ENCODE measurements around the gene CEP112.

Gene CEP112

GRCh38 chr17:66008680-66009079 is 183.3 kb downstream of the CEP112 start:
- TF ChIP-seq CTCF (conservative IDR thresholded peaks at IDR 0.05) = no peak
- TF ChIP-seq ZFX (IDR thresholded peaks at IDR 0.05) = no peak

GRCh38 chr17:66006654-66007053 is 185.3 kb downstream of the CEP112 start:
- no peak for TF ChIP-seq CTCF (conservative IDR thresholded peaks at IDR 0.05)
- no peak for TF ChIP-seq ZFX (IDR thresholded peaks at IDR 0.05)
- no peak overlapping the region for H3K27ac ChIP-seq

More at GRCh38 chr17:66008680-66009079, 183.3 kb downstream of the CEP112 start:
- H3K27ac ChIP-seq = no peak overlapping the region

DNA sequence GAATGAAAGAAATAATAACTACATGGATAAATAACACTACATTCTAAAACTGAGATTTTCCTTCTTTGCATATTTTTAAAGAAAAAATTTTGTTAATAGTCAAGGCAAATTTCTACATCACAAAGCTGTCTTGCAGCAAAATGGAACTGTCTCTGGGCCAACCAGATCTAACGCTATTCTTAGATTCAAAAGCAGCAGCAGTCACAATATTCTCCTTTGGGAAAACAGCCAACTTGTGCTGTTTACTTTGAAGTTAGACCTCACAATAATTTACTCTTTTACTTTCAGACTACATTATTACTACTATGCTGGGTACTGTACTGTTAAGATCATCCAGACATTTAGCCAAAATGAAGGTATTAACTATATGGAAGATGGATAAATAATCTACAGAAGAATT is 189.1 kb downstream of the CEP112 start:
- TF ChIP-seq CTCF (conservative IDR thresholded peaks at IDR 0.05) (no peak), ZFX (IDR thresholded peaks at IDR 0.05) (no peak)
- H3K27ac ChIP-seq = no peak overlapping the region

DNA sequence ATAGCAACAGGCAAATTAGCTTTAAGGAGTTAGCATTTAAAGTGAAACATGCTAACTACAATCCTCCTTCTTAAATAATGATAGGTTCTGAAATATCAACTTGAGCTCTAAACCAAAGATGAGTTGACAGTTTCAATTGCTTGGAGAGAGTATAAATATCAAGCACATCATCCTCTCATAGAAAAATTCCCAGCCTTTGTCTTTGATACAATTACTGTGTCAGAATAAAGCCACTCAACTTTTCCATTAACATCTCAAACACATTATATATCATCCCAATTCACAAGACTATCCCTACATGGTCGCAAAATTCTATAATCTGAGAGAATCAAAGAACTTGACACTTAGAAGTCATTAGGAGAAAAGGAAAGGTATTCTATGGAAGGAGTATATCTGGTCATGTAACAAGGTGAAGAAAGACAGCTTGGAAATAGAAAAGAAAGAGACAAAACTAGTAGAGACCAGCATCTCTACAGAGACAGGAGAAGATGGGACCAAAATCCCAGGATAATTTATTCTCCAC is 189.8 kb downstream of the CEP112 start:
- TF ChIP-seq CTCF (conservative IDR thresholded peaks at IDR 0.05) = no peak
- H3K27ac ChIP-seq = no peak overlapping the region

- no peak for TF ChIP-seq ZFX (IDR thresholded peaks at IDR 0.05)
- no peak for TF ChIP-seq CTCF (conservative IDR thresholded peaks at IDR 0.05)
- H3K27ac ChIP-seq = no peak overlapping the region
Measured at GRCh38 chr17:66000216-66000615, 191.7 kb downstream of the CEP112 start.

- H3K27ac ChIP-seq = no peak overlapping the region
- TF ChIP-seq ZFX (IDR thresholded peaks at IDR 0.05) = no peak
- TF ChIP-seq CTCF (conservative IDR thresholded peaks at IDR 0.05) = no peak
Measured at GRCh38 chr17:65998675-65999074, 193.3 kb downstream of the CEP112 start.

DNA sequence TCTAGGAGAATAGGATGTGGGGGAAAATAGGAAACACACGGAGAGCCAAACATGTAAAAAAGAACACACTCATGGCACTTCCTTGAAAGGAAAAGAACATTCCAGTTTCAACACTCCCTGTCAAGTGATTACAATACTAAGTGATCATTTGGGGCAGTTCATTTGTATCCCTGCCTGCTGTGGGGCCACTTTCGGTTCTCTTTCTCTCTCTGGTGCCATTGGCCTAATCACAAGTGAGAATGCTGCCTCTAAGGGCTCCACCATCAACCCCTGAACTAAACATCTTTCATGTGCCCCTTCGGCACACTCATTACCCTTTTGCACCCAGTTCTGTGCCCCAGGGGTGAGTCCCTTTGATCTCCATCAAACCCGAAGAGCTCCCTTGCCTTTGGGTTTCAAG is 197.3 kb downstream of the CEP112 start:
- TF ChIP-seq CTCF (conservative IDR thresholded peaks at IDR 0.05) (no peak), ZFX (IDR thresholded peaks at IDR 0.05) (no peak)
- no peak overlapping the region for H3K27ac ChIP-seq

Data from C4-2B (cell line).